ENCODE results near the gene ASCL5.

ASCL5 gene

GRCh38 chr1:201128476-201128875 lies 1.5 kb upstream of the ASCL5 start:
- Histone ChIP-seq H3K4me1 (ENCODE audit: low read length) (peaks cover 11% of the 10 kb centered on the region), H3K79me2 (ENCODE audit: low read length) (no peaks in the 10 kb centered on the region), H3K27me3 (replicated peaks; ENCODE audit: insufficient read depth, low read length) (no peaks in the 10 kb centered on the region), H3K27ac (ENCODE audit: low read length) (peak overlapping the region; percentile 24; the same call in 1 of the 2 replicates), H3F3A (ENCODE audit: insufficient read depth, low read length) (no peaks in the 10 kb centered on the region), H4K20me1 (ENCODE audit: insufficient read depth, low read length) (no peaks in the 10 kb centered on the region), H2AFZ (ENCODE audit: low read length) (peak overlapping the region; percentile 57; the same call in 1 of the 2 replicates), H3K4me2 (ENCODE audit: low read depth, low read length) (peak overlapping the region; percentile 40), H3K9ac (ENCODE audit: low read length) (no peak overlapping the region; the same call in 1 of the 2 replicates), H3K9me3 (replicated peaks; ENCODE audit: insufficient read depth, low read length) (no peaks in the 10 kb centered on the region), H3K4me3 (ENCODE audit: low read length) (no peak overlapping the region), H3K36me3 (replicated peaks; ENCODE audit: insufficient read depth, low read length) (no peaks in the 10 kb centered on the region), H3K9me2 (replicated peaks; ENCODE audit: insufficient read depth, low read length) (no peaks in the 10 kb centered on the region)
- peak; percentile 78 for DNase-seq
- TF ChIP-seq EZH2phosphoT487 (IDR thresholded peaks at IDR 0.05; ENCODE audit: low read length): no peak
- no peak for TF ChIP-seq EZH2 (optimal IDR thresholded peaks at IDR 0.05; ENCODE audit: low read depth, low read length)
- TF ChIP-seq, protein P1, sequence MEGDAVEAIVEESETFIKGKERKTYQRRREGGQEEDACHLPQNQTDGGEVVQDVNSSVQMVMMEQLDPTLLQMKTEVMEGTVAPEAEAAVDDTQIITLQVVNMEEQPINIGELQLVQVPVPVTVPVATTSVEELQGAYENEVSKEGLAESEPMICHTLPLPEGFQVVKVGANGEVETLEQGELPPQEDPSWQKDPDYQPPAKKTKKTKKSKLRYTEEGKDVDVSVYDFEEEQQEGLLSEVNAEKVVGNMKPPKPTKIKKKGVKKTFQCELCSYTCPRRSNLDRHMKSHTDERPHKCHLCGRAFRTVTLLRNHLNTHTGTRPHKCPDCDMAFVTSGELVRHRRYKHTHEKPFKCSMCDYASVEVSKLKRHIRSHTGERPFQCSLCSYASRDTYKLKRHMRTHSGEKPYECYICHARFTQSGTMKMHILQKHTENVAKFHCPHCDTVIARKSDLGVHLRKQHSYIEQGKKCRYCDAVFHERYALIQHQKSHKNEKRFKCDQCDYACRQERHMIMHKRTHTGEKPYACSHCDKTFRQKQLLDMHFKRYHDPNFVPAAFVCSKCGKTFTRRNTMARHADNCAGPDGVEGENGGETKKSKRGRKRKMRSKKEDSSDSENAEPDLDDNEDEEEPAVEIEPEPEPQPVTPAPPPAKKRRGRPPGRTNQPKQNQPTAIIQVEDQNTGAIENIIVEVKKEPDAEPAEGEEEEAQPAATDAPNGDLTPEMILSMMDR (IDR thresholded peaks at IDR 0.05; ENCODE audit: low read length): no peak

DNA sequence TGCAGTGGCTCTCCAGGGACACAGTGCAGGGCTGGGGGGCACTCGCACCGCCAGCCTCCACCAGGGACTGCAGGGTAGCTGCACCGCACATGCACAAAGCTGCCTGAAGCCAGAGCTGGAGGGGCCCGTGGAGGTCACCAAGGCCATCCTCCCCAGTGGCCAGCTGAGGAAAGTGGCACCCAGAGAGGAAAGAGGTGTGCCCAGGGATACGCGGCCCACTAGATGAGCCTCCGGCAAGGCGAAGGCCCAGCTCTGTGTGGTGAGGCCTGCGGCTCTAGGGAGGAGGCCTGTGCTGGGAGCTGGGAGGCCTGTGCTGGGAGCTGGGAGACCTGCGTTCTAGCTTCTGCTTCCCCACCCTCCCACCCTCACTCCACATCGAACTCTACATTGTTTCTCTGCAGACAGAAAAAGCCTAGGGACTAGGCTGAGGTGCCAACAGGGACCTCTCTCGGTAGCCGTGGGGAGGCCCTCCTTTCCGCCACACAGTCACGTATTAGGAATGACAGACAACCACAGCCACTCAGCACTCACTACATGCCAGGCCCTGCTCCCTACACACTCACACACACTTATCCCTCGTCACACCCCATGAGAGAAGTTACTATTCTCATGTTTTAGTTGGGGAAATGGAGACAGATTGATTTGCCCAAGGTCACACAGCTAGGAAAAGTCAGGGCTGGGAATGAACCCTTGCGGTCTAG lies 921 bp upstream of the ASCL5 start:
- Histone ChIP-seq H3K27me3 (replicated peaks; ENCODE audit: insufficient read depth, low read length) (no peaks in the 10 kb centered on the region), H2AFZ (ENCODE audit: low read length) (peak overlapping the region; percentile 57; the same call in 1 of the 2 replicates), H3K27ac (ENCODE audit: low read length) (peak overlapping the region; percentile 24; the same call in 1 of the 2 replicates), H3K4me2 (ENCODE audit: low read depth, low read length) (peak overlapping the region; percentile 40), H3K9me3 (replicated peaks; ENCODE audit: insufficient read depth, low read length) (no peaks in the 10 kb centered on the region), H3K9ac (ENCODE audit: low read length) (no peak overlapping the region; the same call in 1 of the 2 replicates), H3F3A (ENCODE audit: insufficient read depth, low read length) (no peaks in the 10 kb centered on the region), H3K4me3 (ENCODE audit: low read length) (no peak overlapping the region), H3K79me2 (ENCODE audit: low read length) (no peaks in the 10 kb centered on the region), H4K20me1 (ENCODE audit: insufficient read depth, low read length) (no peaks in the 10 kb centered on the region), H3K36me3 (replicated peaks; ENCODE audit: insufficient read depth, low read length) (no peaks in the 10 kb centered on the region), H3K9me2 (replicated peaks; ENCODE audit: insufficient read depth, low read length) (no peaks in the 10 kb centered on the region), H3K4me1 (ENCODE audit: low read length) (peaks cover 11% of the 10 kb centered on the region)
- DNase-seq: no peak
- TF ChIP-seq EZH2 (optimal IDR thresholded peaks at IDR 0.05; ENCODE audit: low read depth, low read length): no peak
- no peak for TF ChIP-seq EZH2phosphoT487 (IDR thresholded peaks at IDR 0.05; ENCODE audit: low read length)

DNA sequence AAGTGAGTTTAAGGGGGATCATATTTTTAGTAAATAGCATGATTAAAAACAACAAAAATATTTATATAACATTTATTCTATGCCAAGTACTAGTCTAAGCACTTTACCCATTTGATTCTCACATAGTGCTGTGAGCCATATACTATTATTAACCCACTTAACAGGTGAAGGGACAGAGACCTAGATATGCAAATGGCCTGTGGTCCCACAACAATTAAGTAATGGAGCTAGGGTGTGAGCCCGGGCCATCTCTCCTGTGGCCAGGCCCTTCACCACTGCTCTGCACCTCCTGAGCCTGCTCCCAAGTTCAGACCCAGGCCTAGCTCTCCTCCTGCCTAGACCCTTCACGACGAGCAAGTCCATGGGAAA lies 537 bp downstream of the ASCL5 start:
- no peaks in the 10 kb centered on the region for H3K27me3 ChIP-seq (replicated peaks; ENCODE audit: insufficient read depth, low read length)
- no peaks in the 10 kb centered on the region for H3K79me2 ChIP-seq (ENCODE audit: low read length)
- no peaks in the 10 kb centered on the region for H3K9me2 ChIP-seq (replicated peaks; ENCODE audit: insufficient read depth, low read length)
- H3K4me3 ChIP-seq (ENCODE audit: low read length): no peak overlapping the region
- no peak overlapping the region for H3K4me2 ChIP-seq (ENCODE audit: low read depth, low read length)
- no peak overlapping the region for H2AFZ ChIP-seq (ENCODE audit: low read length)
- H3K36me3 ChIP-seq (replicated peaks; ENCODE audit: insufficient read depth, low read length): no peaks in the 10 kb centered on the region
- H3K27ac ChIP-seq (ENCODE audit: low read length): no peak overlapping the region
- DNase-seq: no peak
- no peaks in the 10 kb centered on the region for H3K9me3 ChIP-seq (replicated peaks; ENCODE audit: insufficient read depth, low read length)
- peaks cover 11% of the 10 kb centered on the region for H3K4me1 ChIP-seq (ENCODE audit: low read length)
- no peak overlapping the region for H3K9ac ChIP-seq (ENCODE audit: low read length)
- H4K20me1 ChIP-seq (ENCODE audit: insufficient read depth, low read length): no peaks in the 10 kb centered on the region
- H3F3A ChIP-seq (ENCODE audit: insufficient read depth, low read length): no peaks in the 10 kb centered on the region
- TF ChIP-seq EZH2phosphoT487 (IDR thresholded peaks at IDR 0.05; ENCODE audit: low read length): no peak
- TF ChIP-seq, protein P1 (IDR thresholded peaks at IDR 0.05; ENCODE audit: low read length): no peak
- TF ChIP-seq EZH2 (optimal IDR thresholded peaks at IDR 0.05; ENCODE audit: low read depth, low read length): no peak

- H3K9me2 ChIP-seq (replicated peaks; ENCODE audit: insufficient read depth, low read length): no peaks in the 10 kb centered on the region
- H2AFZ ChIP-seq (ENCODE audit: low read length): no peak overlapping the region
- H3F3A ChIP-seq (ENCODE audit: insufficient read depth, low read length): no peaks in the 10 kb centered on the region
- no peaks in the 10 kb centered on the region for H3K9me3 ChIP-seq (replicated peaks; ENCODE audit: insufficient read depth, low read length)
- H3K4me1 ChIP-seq (ENCODE audit: low read length): peaks cover 11% of the 10 kb centered on the region
- H3K4me3 ChIP-seq (ENCODE audit: low read length): no peak overlapping the region
- H3K79me2 ChIP-seq (ENCODE audit: low read length): no peaks in the 10 kb centered on the region
- H3K27me3 ChIP-seq (replicated peaks; ENCODE audit: insufficient read depth, low read length): no peaks in the 10 kb centered on the region
- DNase-seq: no peak
- no peak overlapping the region for H3K9ac ChIP-seq (ENCODE audit: low read length)
- no peak overlapping the region for H3K27ac ChIP-seq (ENCODE audit: low read length)
- H3K4me2 ChIP-seq (ENCODE audit: low read depth, low read length): no peak overlapping the region
- H4K20me1 ChIP-seq (ENCODE audit: insufficient read depth, low read length): no peaks in the 10 kb centered on the region
- H3K36me3 ChIP-seq (replicated peaks; ENCODE audit: insufficient read depth, low read length): no peaks in the 10 kb centered on the region
- TF ChIP-seq EZH2 (optimal IDR thresholded peaks at IDR 0.05; ENCODE audit: low read depth, low read length) (no peak), EZH2phosphoT487 (IDR thresholded peaks at IDR 0.05; ENCODE audit: low read length) (no peak)
- TF ChIP-seq, protein P1 (IDR thresholded peaks at IDR 0.05; ENCODE audit: low read length): no peak
Measured at GRCh38 chr1:201125800-201126199, 1.2 kb downstream of the ASCL5 start.
